ENCODE results near the gene CNGA2. TPM values are rescaled to one million over a fixed set of nuclear protein-coding genes. Genes with fewer than 3 reads are reported as not detected.

The CNGA2 gene
- total and polyA plus RNA-seq, 2 of the 4 experiments (the other 2 are of a cell fraction) = not detected

- no peak overlapping the region for H4K91ac ChIP-seq (ENCODE audit: insufficient read depth, low read depth, low read length)
- H3K27ac ChIP-seq (ENCODE audit: insufficient read depth, low read length) = no peak overlapping the region
- peaks cover 7% of the 10 kb centered on the region; the same call in 1 of the 2 replicates for H3K9me3 ChIP-seq (ENCODE audit: control insufficient read depth, insufficient read depth, low read length)
- H3K27me3 ChIP-seq (ENCODE audit: control insufficient read depth, insufficient read depth, low read length) = no peaks in the 10 kb centered on the region
- H3K4ac ChIP-seq (ENCODE audit: low read depth, low read length) = no peak overlapping the region
- in situ Hi-C loops (cut with MboI; ENCODE audit: low sequenced_read_pairs) (no loop called here), dilution Hi-C loops (cut with HindIII; ENCODE audit: low sequenced_read_pairs, unreplicated experiment) (no loop called here), intact Hi-C loops (cut with micrococcal nuclease) (no loop called here)
- no peaks in the 10 kb centered on the region for H3K79me1 ChIP-seq (ENCODE audit: low read depth in 1 of 2, low read length in 2 of 2)
- H3K36me3 ChIP-seq (ENCODE audit: control insufficient read depth, insufficient read depth, low read length) = no peaks in the 10 kb centered on the region
- DNase-seq (no peak), ATAC-seq (ENCODE audit: low read depth) (no peak)
- no peak overlapping the region for H4K5ac ChIP-seq (ENCODE audit: low read depth, low read length)
- WGBS, 2 experiments (ENCODE audit: extremely low coverage in 2 of 2, insufficient read length in 1 of 2) = 58% methylated on average over 4 of the region's 4 CpGs; no CpG with 5 or more reads in 1 of the 2 experiments
- POLR2A ChIA-PET (ENCODE audit: unreplicated experiment) = no interaction called here
- no peak overlapping the region for H2AK9ac ChIP-seq (replicated peaks; ENCODE audit: low read depth, low read length, poor library complexity)
- H2AK5ac ChIP-seq (ENCODE audit: low read depth, low read length) = no peak overlapping the region
- no peak overlapping the region for H2BK120ac ChIP-seq (ENCODE audit: low read depth, low read length)
- no peaks in the 10 kb centered on the region for H4K20me1 ChIP-seq (ENCODE audit: insufficient read depth, low read length)
- no peak overlapping the region for H2BK5ac ChIP-seq (ENCODE audit: low read depth, low read length, poor library complexity, severe bottlenecking)
- TF ChIP-seq USF2 (IDR thresholded peaks at IDR 0.05; ENCODE audit: low read depth, low read length) (no peak), RFX5 (IDR thresholded peaks at IDR 0.05; ENCODE audit: low read depth, low read length) (no peak), POLR2A (IDR thresholded peaks at IDR 0.05; ENCODE audit: low read depth, low read length) (no peak), MAFK (IDR thresholded peaks at IDR 0.05; ENCODE audit: low read depth, low read length) (no peak), CHD1 (IDR thresholded peaks at IDR 0.05; ENCODE audit: low read depth, low read length) (no peak), CTCF (conservative IDR thresholded peaks at IDR 0.05; ENCODE audit: low read depth, low read length) (no peak), MAZ (IDR thresholded peaks at IDR 0.05; ENCODE audit: borderline replicate concordance, low read depth, low read length) (no peak), ELK1 (IDR thresholded peaks at IDR 0.05; ENCODE audit: borderline replicate concordance, low read depth, low read length) (no peak), FOS (IDR thresholded peaks at IDR 0.05; ENCODE audit: low read depth, low read length) (no peak), RCOR1 (IDR thresholded peaks at IDR 0.05; ENCODE audit: insufficient replicate concordance, low read length) (no peak), RAD21 (IDR thresholded peaks at IDR 0.05; ENCODE audit: low read length) (no peak), SMC3 (IDR thresholded peaks at IDR 0.05; ENCODE audit: low read depth, low read length) (no peak), BHLHE40 (IDR thresholded peaks at IDR 0.05; ENCODE audit: low read depth, low read length) (no peak), NFE2L2 (IDR thresholded peaks at IDR 0.05; ENCODE audit: low read depth, low read length) (no peak)
- no peak overlapping the region for H3K9ac ChIP-seq (ENCODE audit: low read depth, low read length)
- no TSS peak for BruUV-seq (replicated peaks)
- no peak overlapping the region for H4K8ac ChIP-seq (ENCODE audit: low read depth in 2 of 2, low read length in 2 of 2)
- no peak overlapping the region for H2AFZ ChIP-seq (replicated peaks; ENCODE audit: low read length, poor library complexity)
- H3K18ac ChIP-seq (ENCODE audit: low read depth, low read length) = no peak overlapping the region
- no peak overlapping the region for H3K4me2 ChIP-seq (ENCODE audit: low read depth, low read length)
- H3K9me1 ChIP-seq (ENCODE audit: insufficient read depth, low read length) = no peaks in the 10 kb centered on the region
- no peak overlapping the region for H2BK15ac ChIP-seq (ENCODE audit: low read depth, low read length)
- CTCF ChIA-PET = no interaction called here
- H3K23ac ChIP-seq (ENCODE audit: low read depth, low read length) = no peak overlapping the region
- no peak overlapping the region for H3K14ac ChIP-seq (replicated peaks; ENCODE audit: low read depth, low read length)
- H3K4me1 ChIP-seq (ENCODE audit: control insufficient read depth, insufficient read depth, low read length) = no peaks in the 10 kb centered on the region
- H3K4me3 ChIP-seq (ENCODE audit: insufficient read depth, low read depth, low read length) = no peak overlapping the region
- no peak overlapping the region for H3K56ac ChIP-seq (ENCODE audit: extremely low read depth, insufficient read depth, low read length)
- H2BK20ac ChIP-seq (ENCODE audit: low read depth, low read length) = no peak overlapping the region
Observed at GRCh38 chrX:151780621-151781020, 46.1 kb downstream of the CNGA2 start.

Data from IMR-90 (cell line).